OCI-LY3 (cell line): ENCODE results near the gene BCL2L14.
A peak's percentile ranks its signal among the peaks of the same experiment; 100 is the strongest.

Source experiments
- H2AFZ ChIP-seq: fragments of 200-600, 300-600 bp; shearing (Covaris generic); 2 replicates; pipeline ENCODE4 v1.6.0; 2014; ENCODE audit warnings: antibody characterized with exemption, low read depth, low read length
- H3K27ac ChIP-seq: fragments of 200-600, 300-600 bp; sonication (generic); 2 replicates; pipeline ENCODE4 v1.5.1; 2014; ENCODE audit warnings: mild to moderate bottlenecking, low read length, moderate library complexity, mixed read lengths
- H3K27me3 ChIP-seq: fragments of 200-600, 300-600 bp; sonication (generic); 2 replicates; pipeline ENCODE4 v1.6.1; 2014; ENCODE audit warnings: low read depth, low read length, mixed read lengths
- H3K36me3 ChIP-seq: fragments of 200-600, 300-600 bp; sonication (generic); replicated peaks from 2 replicates; pipeline ENCODE3; 2014; ENCODE audit warnings: low read depth, low read length, mixed read lengths
- H3K4me1 ChIP-seq: fragments of 300-600, 200-600 bp; sonication (generic); 2 replicates; pipeline ENCODE4 v1.6.1; 2014; ENCODE audit warnings: low read length, mixed read lengths
- H3K4me2 ChIP-seq: fragments of 200-600, 300-600 bp; sonication (generic); 2 replicates; pipeline ENCODE4 v1.6.1; 2014; ENCODE audit warnings: low read length, mixed read lengths
- H3K4me3 ChIP-seq: fragments of 300-600, 200-600 bp; sonication (generic); 2 replicates; pipeline ENCODE4 v1.5.1; 2014; ENCODE audit warnings: antibody characterized with exemption, mild to moderate bottlenecking, low read length, moderate library complexity
- H3K79me2 ChIP-seq: fragments of 300-600, 200-600 bp; shearing (Covaris generic); 2 replicates; pipeline ENCODE4 v1.6.1; 2014; ENCODE audit warnings: mild to moderate bottlenecking, low read length, mixed read lengths
- H3K9ac ChIP-seq: fragments of 300-600, 200-600 bp; shearing (Covaris generic); 2 replicates; pipeline ENCODE4 v1.6.0; 2014; ENCODE audit warnings: mild to moderate bottlenecking, low read length, moderate library complexity
- H3K9me3 ChIP-seq: fragments of 200-600, 300-600 bp; shearing (Covaris generic); 2 replicates; pipeline ENCODE4 v1.6.1; 2014; ENCODE audit warnings: low read length, mixed read lengths; ENCODE audit not compliant: insufficient read depth
- H4K20me1 ChIP-seq: fragments of 200-600, 300-600 bp; sonication (generic); 2 replicates; pipeline ENCODE4 v1.6.1; 2016; ENCODE audit warnings: low read length, mixed read lengths; ENCODE audit not compliant: insufficient read depth
- CTCF ChIP-seq: fragments of 200-600, 300-600 bp; sonication (generic); IDR thresholded peaks from 2 replicates; pipeline ENCODE4 v1.5.1; 2014; ENCODE audit warnings: antibody characterized with exemption, low read length, low read depth
- EZH2phosphoT487 ChIP-seq: fragments of 200-600 bp; shearing (Covaris generic); IDR thresholded peaks from 2 replicates; pipeline ENCODE4 v1.6.1; 2018; ENCODE audit warnings: antibody characterized with exemption, mixed run types, low read depth

Gene BCL2L14

GRCh38 chr12:12070674-12071656 is at the start of gene BCL2L14:
Gene BCL2L14, plus strand, starts transcription at chr12:12070939. Its CDS starts 8,367 bp downstream, at chr12:12079306.
- Histone ChIP-seq H3K27ac (no peak within 1 kb of the TSS), H3K27me3 (peaks cover 22% of the 10 kb centered on the region), H3K4me3 (peak within 1 kb of the TSS; percentile 71), H3K79me2 (no peaks in the 10 kb centered on the region), H3K4me2 (peak within 1 kb of the TSS; percentile 76), H3K4me1 (peaks cover 20% of the 10 kb centered on the region), H2AFZ (peak within 1 kb of the TSS; percentile 53), H3K9ac (peak within 1 kb of the TSS; percentile 32), H4K20me1 (no peaks in the 10 kb centered on the region), H3K36me3 (no peaks in the 10 kb centered on the region), H3K9me3 (no peaks in the 10 kb centered on the region)
- TF ChIP-seq EZH2phosphoT487 = no peak
- TF ChIP-seq CTCF = peak; percentile 30

GRCh38 chr12:12022306-12022936 is 48.3 kb upstream of the BCL2L14 start:
- no peak overlapping the region for H3K4me3 ChIP-seq
- H3K79me2 ChIP-seq = no peaks in the 10 kb centered on the region
- no peak overlapping the region for H2AFZ ChIP-seq
- peaks cover 7% of the 10 kb centered on the region; the same call in 1 of the 2 replicates for H3K9me3 ChIP-seq
- H3K27me3 ChIP-seq = no peaks in the 10 kb centered on the region
- peak overlapping the region; percentile 94 for H3K4me2 ChIP-seq
- no peak overlapping the region for H3K9ac ChIP-seq
- no peaks in the 10 kb centered on the region for H4K20me1 ChIP-seq
- no peak for TF ChIP-seq CTCF
- TF ChIP-seq EZH2phosphoT487 = no peak
- no peak overlapping the region for H3K27ac ChIP-seq
- peaks cover 61% of the 10 kb centered on the region for H3K4me1 ChIP-seq
- H3K36me3 ChIP-seq = peaks cover 4% of the 10 kb centered on the region

- Histone ChIP-seq H3K79me2 (no peaks in the 10 kb centered on the region), H3K27ac (peak overlapping the region; percentile 90), H3K4me2 (peak overlapping the region; percentile 94), H3K36me3 (peaks cover 4% of the 10 kb centered on the region), H3K27me3 (no peaks in the 10 kb centered on the region), H4K20me1 (no peaks in the 10 kb centered on the region), H3K4me1 (peaks cover 71% of the 10 kb centered on the region), H2AFZ (no peak overlapping the region), H3K9me3 (peaks cover 7% of the 10 kb centered on the region; the same call in 1 of the 2 replicates), H3K4me3 (peak overlapping the region; percentile 69; the same call in 1 of the 2 replicates), H3K9ac (peak overlapping the region; percentile 73; the same call in 1 of the 2 replicates)
- TF ChIP-seq EZH2phosphoT487 (no peak), CTCF (no peak)
These were observed 47.3 kb upstream of the BCL2L14 start for GRCh38 chr12:12023456-12023855.
